GM21526 (cell line): Measurements from ENCODE around the gene C16orf90.
"Not testable (repeated sequence)": the region's sequence is repeated elsewhere in the genome, so short reads cannot be mapped to it uniquely, and the experiment has no call there.

ENCODE experiments used
- ATAC-seq: cut with Tn5 transposase; IDR thresholded peaks from one replicate; pipeline ENCODE4 v1.9.1; 2021; ENCODE audit warnings: moderate library complexity; ENCODE audit not compliant: unreplicated experiment, low FRiP score

C16orf90 gene

GRCh38 chr16:3495176-3495575, at the start of gene C16orf90:
C16orf90 (minus strand) TSS chr16:3495489; CDS start chr16:3495421, 68 bp downstream.
- no peak for ATAC-seq

GRCh38 chr16:3542601-3543373, 47.5 kb upstream of the C16orf90 start:
- ATAC-seq = no peak

GRCh38 chr16:3541527-3542155, 46.4 kb upstream of the C16orf90 start:
- ATAC-seq = no peak

- no peak for ATAC-seq
Observed at GRCh38 chr16:3538222-3538621, 42.9 kb upstream of the C16orf90 start.

- ATAC-seq = no peak
Observed at GRCh38 chr16:3536851-3537250, 41.6 kb upstream of the C16orf90 start.

GRCh38 chr16:3536271-3536731, 41.0 kb upstream of the C16orf90 start:
- ATAC-seq = no peak

- no peak for ATAC-seq
Observed at GRCh38 chr16:3534126-3534525, 38.8 kb upstream of the C16orf90 start.

GRCh38 chr16:3532741-3533140, 37.5 kb upstream of the C16orf90 start:
- ATAC-seq = no peak

- no peak for ATAC-seq
Observed at GRCh38 chr16:3530371-3530914, 35.2 kb upstream of the C16orf90 start.

- no peak for ATAC-seq
Observed at GRCh38 chr16:3529175-3529574, 33.9 kb upstream of the C16orf90 start.

GRCh38 chr16:3528406-3528805, 33.1 kb upstream of the C16orf90 start:
- ATAC-seq = no peak

GRCh38 chr16:3527216-3527829, 32.0 kb upstream of the C16orf90 start:
- ATAC-seq = not testable (repeated sequence)

- ATAC-seq = no peak
Observed at GRCh38 chr16:3525951-3526350, 30.7 kb upstream of the C16orf90 start.

- no peak for ATAC-seq
Observed at GRCh38 chr16:3523281-3523680, 28.0 kb upstream of the C16orf90 start.

GRCh38 chr16:3520841-3521240, 25.6 kb upstream of the C16orf90 start:
- ATAC-seq = no peak

- no peak for ATAC-seq
Observed at GRCh38 chr16:3520413-3520812, 25.1 kb upstream of the C16orf90 start.

GRCh38 chr16:3519581-3519980, 24.3 kb upstream of the C16orf90 start:
- ATAC-seq = no peak

GRCh38 chr16:3518986-3519348, 23.7 kb upstream of the C16orf90 start:
- ATAC-seq = no peak

- no peak for ATAC-seq
Observed at GRCh38 chr16:3518292-3518985, 23.1 kb upstream of the C16orf90 start.

- ATAC-seq = no peak
Observed at GRCh38 chr16:3515897-3516296, 20.6 kb upstream of the C16orf90 start.

GRCh38 chr16:3514621-3515020, 19.3 kb upstream of the C16orf90 start:
- no peak for ATAC-seq
